ENCODE data around the gene TSHZ3. TPM values are rescaled to one million over a fixed set of nuclear protein-coding genes. Genes with fewer than 3 reads are reported as not detected.

Gene TSHZ3
- total RNA-seq, 1 experiment from 2014 or later = 3.2 TPM

- Histone ChIP-seq H4K8ac (replicated peaks; ENCODE audit: insufficient read length, low read depth, low read length) (no peak overlapping the region), H4K5ac (ENCODE audit: insufficient read length, low read depth, low read length) (no peak overlapping the region), H3T11ph (ENCODE audit: low read length) (no peak overlapping the region), H2AFZ (ENCODE audit: low read length) (no peak overlapping the region), H2BK15ac (ENCODE audit: low read depth, low read length) (no peak overlapping the region), H4K20me1 (ENCODE audit: control insufficient read depth, insufficient read depth, insufficient read length) (no peaks in the 10 kb centered on the region), H3K4me2 (ENCODE audit: insufficient read depth, insufficient read length, low read length) (no peak overlapping the region), H3K56ac (ENCODE audit: insufficient read length, low read depth, low read length) (no peak overlapping the region), H3K79me1 (ENCODE audit: insufficient read depth, low read depth, low read length, poor library complexity, severe bottlenecking) (no peaks in the 10 kb centered on the region), H3K18ac (ENCODE audit: insufficient read length, low read depth, low read length) (no peak overlapping the region), H3K4me1 (ENCODE audit: insufficient read depth, low read length) (peaks cover 5% of the 10 kb centered on the region; the same call in 1 of the 2 replicates), H3K14ac (ENCODE audit: insufficient read depth, low read length) (no peak overlapping the region), H2AK5ac (ENCODE audit: insufficient read length, low read length) (no peak overlapping the region), H2BK20ac (ENCODE audit: low read depth, low read length, poor library complexity, severe bottlenecking) (no peak overlapping the region), H3K27ac (ENCODE audit: insufficient read length, low read depth, low read length) (no peak overlapping the region), H2BK120ac (ENCODE audit: low read depth, low read length, poor library complexity, severe bottlenecking) (no peak overlapping the region), H2BK12ac (ENCODE audit: insufficient read length, low read depth, low read length) (no peak overlapping the region), H2BK5ac (ENCODE audit: insufficient read length, low read length) (no peak overlapping the region), H3K4ac (ENCODE audit: low read depth, low read length) (no peak overlapping the region), H3K79me2 (ENCODE audit: insufficient read depth, low read length) (peaks cover 18% of the 10 kb centered on the region; the same call in 1 of the 2 replicates), H3K9ac (ENCODE audit: extremely low read depth, insufficient read length, low read length) (no peak overlapping the region), H4K91ac (ENCODE audit: insufficient read length, low read depth, low read length) (no peak overlapping the region), H3K23me2 (ENCODE audit: insufficient read length, low read depth, low read length, poor library complexity, severe bottlenecking) (peaks cover 16% of the 10 kb centered on the region), H3K9me3 (ENCODE audit: control insufficient read depth, low read depth, low read length) (no peaks in the 10 kb centered on the region), H3K27me3 (ENCODE audit: insufficient read depth, low read length) (peaks cover 7% of the 10 kb centered on the region; the same call in 1 of the 2 replicates), H3K23ac (ENCODE audit: insufficient read length, low read depth, low read length) (no peak overlapping the region)
- no peak overlapping the region for H3K4me3 Mint-ChIP-seq
- no peaks in the 10 kb centered on the region; a peak in 1 of 5 replicates for H3K9me3 Mint-ChIP-seq
- H3K27ac Mint-ChIP-seq = no peak overlapping the region
- H3K4me1 Mint-ChIP-seq = peaks cover 23 to 36% of the 10 kb centered on the region in 2 experiments
- H3K27me3 Mint-ChIP-seq (ENCODE audit: low read depth) = peaks cover 44% of the 10 kb centered on the region
- H3K36me3 Mint-ChIP-seq (ENCODE audit: insufficient read depth in 1 of 3, low read depth in 3 of 3) = no peaks in the 10 kb centered on the region; a peak in 1 of 7 replicates
- no peak for DNase-seq
- TF ChIP-seq CTCF (conservative IDR thresholded peaks at IDR 0.05) = no peak
- no CpG with 5 or more reads among the region's 8 CpGs for WGBS (ENCODE audit: extremely low coverage, insufficient read length, low lambda C conversion rate)
These were observed 2.8 kb downstream of the TSHZ3 start for GRCh38 chr19:31346184-31347059.
